Caco-2 (cell line): ENCODE data around the gene STXBP2. TPM values are rescaled to one million over a fixed set of nuclear protein-coding genes. Genes with fewer than 3 reads are reported as not detected.

Experiments
- BruUV-seq: library from RNA; stranded (reverse); fragments of 400-500 nt; replicated peaks from 2 replicates; lab custom pipeline; 2021; lab: Mats Ljungman, UMichigan
- CTCF ChIA-PET: fragments of 300-600 bp; sonication (Branson Sonifier 250); formaldehyde crosslinking; loops from one replicate; lab custom pipeline; 2022; ENCODE audit warnings: antibody characterized with exemption; lab: Charles Lee
- POLR2A ChIA-PET: fragments of 300-600 bp; sonication (Branson Sonifier 250); formaldehyde crosslinking; loops from one replicate; lab custom pipeline; 2022; ENCODE audit warnings: antibody characterized with exemption; lab: Charles Lee
- DNase-seq, 2 experiments: peaks; one replicate each; pipeline versions ENCODE4 v3.0.0 to v3.0.0-alpha.2; 2020 to 2022
- H3K27me3 ChIP-seq: replicated peaks from 2 replicates; pipeline ENCODE4 v1.6.0; 2011; ENCODE audit warnings: low read length; ENCODE audit not compliant: control insufficient read depth, insufficient read depth
- H3K36me3 ChIP-seq: 2 replicates; pipeline ENCODE4 v1.5.1; 2011; ENCODE audit warnings: low read length; ENCODE audit not compliant: control insufficient read depth, insufficient read depth
- H3K4me1 ChIP-seq: fragments of 250-450 bp; sonication (Bioruptor Pico); 2 replicates; pipeline ENCODE4 v1.5.1; 2020; ENCODE audit warnings: mild to moderate bottlenecking
- H3K4me3 ChIP-seq: 2 replicates; pipeline ENCODE4 v1.5.1; 2011; ENCODE audit warnings: low read depth, mild to moderate bottlenecking, control low read depth, low read length
- H3K9me3 ChIP-seq: fragments of 250-450 bp; sonication (Bioruptor Pico); 2 replicates; pipeline ENCODE4 v1.5.1; 2020; ENCODE audit warnings: mild to moderate bottlenecking, moderate library complexity
- H3K27ac Mint-ChIP-seq: one replicate; pipeline ENCODE4 v1.8.0; 2022; ENCODE audit warnings: mixed read lengths; ENCODE audit not compliant: unreplicated experiment
- H3K27me3 Mint-ChIP-seq: one replicate; pipeline ENCODE4 v1.8.0; 2022; ENCODE audit warnings: mixed read lengths; ENCODE audit not compliant: insufficient read depth, unreplicated experiment
- H3K36me3 Mint-ChIP-seq: one replicate; pipeline ENCODE4 v1.8.0; 2022; ENCODE audit warnings: mild to moderate bottlenecking, mixed read lengths; ENCODE audit not compliant: insufficient read depth, unreplicated experiment
- H3K4me1 Mint-ChIP-seq: one replicate; pipeline ENCODE4 v1.8.0; 2022; ENCODE audit warnings: low read depth, mixed read lengths; ENCODE audit not compliant: unreplicated experiment
- H3K4me3 Mint-ChIP-seq: one replicate; pipeline ENCODE4 v1.8.0; 2022; ENCODE audit warnings: mild to moderate bottlenecking, moderate library complexity, mixed read lengths; ENCODE audit not compliant: unreplicated experiment
- H3K9me3 Mint-ChIP-seq: one replicate; pipeline ENCODE4 v1.8.0; 2022; ENCODE audit warnings: mixed read lengths; ENCODE audit not compliant: unreplicated experiment
- CTCF ChIP-seq, 2 experiments: fragments of 200-600 bp in 1 of 2; IDR thresholded peaks; 1 replicate in 1 of 2; 2 replicates in 1 of 2; pipeline versions ENCODE4 v1.5.1 to v1.8.0; 2011 to 2022; ENCODE audit warnings: antibody characterized with exemption in 1 of 2, control low read depth in 1 of 2, inconsistent platforms in 1 of 2, low read depth in 1 of 2, low read length in 1 of 2, mild to moderate bottlenecking in 1 of 2, moderate library complexity in 1 of 2; ENCODE audit not compliant: insufficient read depth in 1 of 2, severe bottlenecking in 1 of 2, unreplicated experiment in 1 of 2
- intact Hi-C: fragments of 100-400 bp; cut with micrococcal nuclease; formaldehyde crosslinking; loops from one replicate; pipeline ENCODE4 v1.10.0; 2022; ENCODE audit not compliant: unreplicated experiment
- total RNA-seq: library from RNA; stranded (reverse); gene quantifications from 2 replicates; pipeline ENCODE4 v1.2.3, GENCODE V29; 2022

The STXBP2 gene
- total RNA-seq, 1 experiment from 2014 or later = 113 TPM

DNA sequence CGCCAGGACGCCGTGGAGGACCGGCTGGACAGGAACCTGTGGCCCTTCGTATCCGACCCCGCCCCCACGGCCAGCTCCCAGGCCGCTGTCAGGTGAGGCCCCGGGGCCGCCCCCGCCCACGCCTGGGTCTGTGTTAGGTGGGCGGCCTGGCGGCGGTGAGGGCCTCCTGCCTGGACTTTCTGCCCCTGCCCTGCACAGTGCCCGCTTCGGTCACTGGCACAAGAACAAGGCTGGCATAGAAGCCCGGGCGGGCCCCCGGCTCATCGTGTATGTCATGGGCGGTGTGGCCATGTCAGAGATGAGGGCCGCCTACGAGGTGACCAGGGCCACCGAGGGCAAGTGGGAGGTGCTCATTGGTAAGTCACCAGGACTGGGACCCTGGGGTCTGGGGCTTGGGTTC lies 10.2 kb downstream of the STXBP2 start:
- Mint-ChIP-seq H3K27me3 (no peaks in the 10 kb centered on the region), H3K4me1 (peaks cover 1% of the 10 kb centered on the region), H3K36me3 (peaks cover 9% of the 10 kb centered on the region), H3K9me3 (no peaks in the 10 kb centered on the region), H3K27ac (no peak overlapping the region), H3K4me3 (no peak overlapping the region)
- no peak for DNase-seq
- intact Hi-C loops = no loop called here
- no peaks in the 10 kb centered on the region for H3K4me1 ChIP-seq
- no peaks in the 10 kb centered on the region; the same call in 1 of the 2 replicates for H3K36me3 ChIP-seq
- H3K9me3 ChIP-seq = no peaks in the 10 kb centered on the region
- ChIA-PET CTCF (no interaction called here), POLR2A (no interaction called here)
- no peak overlapping the region for H3K4me3 ChIP-seq
- H3K27me3 ChIP-seq = no peaks in the 10 kb centered on the region
- no TSS peak for BruUV-seq
- no peak for TF ChIP-seq CTCF (IDR thresholded peaks at IDR 0.05; ENCODE audit: insufficient read depth in 1 of 2, low read depth in 1 of 2, low read length in 1 of 2, severe bottlenecking in 1 of 2, unreplicated experiment in 1 of 2)

DNA sequence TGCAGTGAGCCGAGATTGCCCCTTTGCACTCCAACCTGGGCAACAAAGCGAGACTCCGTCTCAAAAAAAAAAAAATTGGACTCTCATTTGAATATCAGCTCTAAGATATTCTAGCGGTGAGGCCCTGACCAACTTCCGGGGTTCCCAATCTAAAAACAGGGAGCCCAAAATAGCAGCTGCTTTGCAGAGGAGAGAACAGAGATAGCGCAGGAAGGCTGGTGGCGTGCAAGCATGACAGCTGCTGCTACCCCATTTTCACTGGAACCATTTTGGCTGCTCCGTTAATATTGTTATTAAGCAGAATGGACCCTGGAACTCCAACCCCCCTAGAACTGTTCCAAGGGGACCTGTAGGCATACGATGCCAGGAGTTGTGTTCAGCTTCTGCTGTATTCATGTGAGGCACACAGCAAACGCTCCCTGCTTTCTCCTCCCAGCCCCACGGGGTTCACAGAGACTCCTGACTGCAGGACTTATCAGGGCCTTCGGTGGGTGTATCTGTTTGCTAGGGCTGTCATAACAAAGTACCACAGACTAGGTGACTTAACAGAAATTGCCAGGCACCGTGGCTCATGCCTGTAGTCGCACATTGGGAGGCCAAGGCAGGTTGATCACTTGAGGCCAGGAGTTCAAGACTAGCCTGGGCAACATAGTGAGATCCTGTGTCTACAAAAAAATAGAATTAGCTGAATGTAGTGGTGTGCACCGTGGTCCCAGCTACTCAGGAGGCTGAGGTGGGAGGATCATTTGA lies 11.5 kb downstream of the STXBP2 start:
- H3K36me3 ChIP-seq = no peaks in the 10 kb centered on the region; the same call in 1 of the 2 replicates
- H3K4me3 ChIP-seq = no peak overlapping the region
- H3K27me3 ChIP-seq = no peaks in the 10 kb centered on the region
- DNase-seq = no peak
- no peaks in the 10 kb centered on the region for H3K27me3 Mint-ChIP-seq
- H3K27ac Mint-ChIP-seq = no peak overlapping the region
- no peak overlapping the region for H3K4me3 Mint-ChIP-seq
- H3K36me3 Mint-ChIP-seq = peaks cover 9% of the 10 kb centered on the region
- ChIA-PET CTCF (no interaction called here), POLR2A (no interaction called here)
- no TSS peak for BruUV-seq
- H3K9me3 Mint-ChIP-seq = no peaks in the 10 kb centered on the region
- intact Hi-C loops = no loop called here
- peaks cover 13% of the 10 kb centered on the region for H3K4me1 Mint-ChIP-seq
- no peaks in the 10 kb centered on the region for H3K4me1 ChIP-seq
- no peaks in the 10 kb centered on the region for H3K9me3 ChIP-seq
- no peak for TF ChIP-seq CTCF (IDR thresholded peaks at IDR 0.05; ENCODE audit: insufficient read depth in 1 of 2, low read depth in 1 of 2, low read length in 1 of 2, severe bottlenecking in 1 of 2, unreplicated experiment in 1 of 2)

DNA sequence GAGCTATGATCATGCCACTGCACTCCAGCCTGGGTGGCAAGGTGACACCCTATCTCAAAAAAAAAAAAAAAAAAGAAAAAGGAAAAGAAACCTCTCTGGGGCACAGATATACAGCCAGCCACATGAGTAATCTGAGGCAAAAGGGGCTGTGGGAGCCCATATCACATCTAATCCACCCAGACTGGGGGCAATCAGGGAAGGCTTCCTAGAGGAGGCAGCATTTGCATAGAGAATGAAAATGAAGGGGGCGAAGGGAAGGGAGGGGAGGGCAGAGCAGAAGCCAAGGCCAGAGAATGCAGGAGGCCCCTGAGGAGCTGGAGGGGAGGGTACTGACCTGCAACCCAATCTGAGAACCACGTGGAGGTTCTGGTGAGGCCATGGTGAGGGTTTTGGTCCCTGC lies 13.2 kb downstream of the STXBP2 start:
- no peaks in the 10 kb centered on the region for H3K4me1 ChIP-seq
- Mint-ChIP-seq H3K27ac (no peak overlapping the region), H3K9me3 (no peaks in the 10 kb centered on the region), H3K4me3 (no peak overlapping the region), H3K36me3 (no peaks in the 10 kb centered on the region), H3K27me3 (no peaks in the 10 kb centered on the region), H3K4me1 (peaks cover 13% of the 10 kb centered on the region)
- H3K4me3 ChIP-seq = no peak overlapping the region
- ChIA-PET CTCF (interaction anchor here (0.9 to 2.1 kb wide), 2 partner anchors 31 to 155 kb away, joined by 3 to 8 read pairs; partner anchors contain the start of gene TRAPPC5), POLR2A (no interaction called here)
- no peaks in the 10 kb centered on the region for H3K9me3 ChIP-seq
- no peak for TF ChIP-seq CTCF (IDR thresholded peaks at IDR 0.05; ENCODE audit: insufficient read depth in 1 of 2, low read depth in 1 of 2, low read length in 1 of 2, severe bottlenecking in 1 of 2, unreplicated experiment in 1 of 2)
- intact Hi-C loops = no loop called here
- H3K27me3 ChIP-seq = no peaks in the 10 kb centered on the region
- no TSS peak for BruUV-seq
- no peaks in the 10 kb centered on the region for H3K36me3 ChIP-seq
- DNase-seq = no peak
